Duodenal mucosa (tissue), 2 donors: ENCODE results near the gene HTT.
"Not testable (repeated sequence)": the region's sequence is repeated elsewhere in the genome, so short reads cannot be mapped to it uniquely, and the experiment has no call there.

Source experiments
- H3K27ac ChIP-seq: one replicate; pipeline ENCODE4 v1.7.0; 2013; ENCODE audit warnings: low read depth, low read length
- H3K27me3 ChIP-seq, 2 donors: one replicate each; pipeline ENCODE4 v1.7.0; 2013; ENCODE audit warnings: low read length in 2 of 2, control low read depth in 1 of 2; ENCODE audit not compliant: insufficient read depth in 2 of 2, control insufficient read depth in 1 of 2
- H3K36me3 ChIP-seq, 2 donors: one replicate each; pipeline ENCODE4 v1.7.0; 2013; ENCODE audit warnings: low read length in 2 of 2, control low read depth in 1 of 2; ENCODE audit not compliant: insufficient read depth in 2 of 2, control insufficient read depth in 1 of 2
- H3K4me1 ChIP-seq, 2 donors: one replicate each; pipeline ENCODE4 v1.7.0; 2013; ENCODE audit warnings: low read length in 2 of 2, control low read depth in 1 of 2; ENCODE audit not compliant: insufficient read depth in 2 of 2, control insufficient read depth in 1 of 2
- H3K4me3 ChIP-seq, 2 donors: one replicate each; pipeline ENCODE4 v1.7.0; 2013; ENCODE audit warnings: low read length in 2 of 2, low read depth in 1 of 2
- H3K9ac ChIP-seq, 2 donors: one replicate each; pipeline ENCODE4 v1.7.0; 2013; ENCODE audit warnings: low read length in 2 of 2, low read depth in 1 of 2
- H3K9me3 ChIP-seq, 2 donors: one replicate each; pipeline ENCODE4 v1.7.0; 2013; ENCODE audit warnings: low read length in 2 of 2, control low read depth in 1 of 2; ENCODE audit not compliant: control insufficient read depth in 1 of 2

Gene HTT

GRCh38 chr4:3130826-3131225, 56.3 kb downstream of the HTT start:
- no peak overlapping the region for H3K9ac ChIP-seq
- H3K36me3 ChIP-seq: peaks cover 49 to 78% of the 10 kb centered on the region in 2 donors
- H3K9me3 ChIP-seq: no peaks in the 10 kb centered on the region

GRCh38 chr4:3134201-3134600, 59.7 kb downstream of the HTT start:
- Histone ChIP-seq H3K27me3 (no peaks in the 10 kb centered on the region), H3K4me3 (no peak overlapping the region), H3K36me3 (peaks cover 42 to 66% of the 10 kb centered on the region in 2 donors), H3K27ac (no peak overlapping the region), H3K4me1 (no peaks in the 10 kb centered on the region), H3K9ac (no peak overlapping the region), H3K9me3 (no peaks in the 10 kb centered on the region)

More at GRCh38 chr4:3130826-3131225, 56.3 kb downstream of the HTT start:
- H3K27ac ChIP-seq: no peak overlapping the region
- no peaks in the 10 kb centered on the region for H3K27me3 ChIP-seq
- no peak overlapping the region for H3K4me3 ChIP-seq
- no peaks in the 10 kb centered on the region for H3K4me1 ChIP-seq

GRCh38 chr4:3135155-3136011, 60.9 kb downstream of the HTT start:
- Histone ChIP-seq H3K36me3 (peaks cover 44 to 67% of the 10 kb centered on the region in 2 donors), H3K27me3 (no peaks in the 10 kb centered on the region), H3K9me3 (no peaks in the 10 kb centered on the region), H3K4me3 (no peak overlapping the region), H3K4me1 (no peaks in the 10 kb centered on the region), H3K9ac (no peak overlapping the region), H3K27ac (no peak overlapping the region)

- H3K4me1 ChIP-seq: no peaks in the 10 kb centered on the region
- H3K27ac ChIP-seq: no peak overlapping the region
- peaks cover 39 to 63% of the 10 kb centered on the region in 2 donors for H3K36me3 ChIP-seq
- no peak overlapping the region for H3K4me3 ChIP-seq
- H3K9ac ChIP-seq: no peak overlapping the region
- no peaks in the 10 kb centered on the region for H3K27me3 ChIP-seq
- no peaks in the 10 kb centered on the region for H3K9me3 ChIP-seq
Observed at GRCh38 chr4:3136454-3136853, 62.0 kb downstream of the HTT start.

- no peak overlapping the region for H3K27ac ChIP-seq
- no peaks in the 10 kb centered on the region for H3K4me1 ChIP-seq
- H3K9me3 ChIP-seq: no peaks in the 10 kb centered on the region
- no peak overlapping the region for H3K4me3 ChIP-seq
- no peak overlapping the region for H3K9ac ChIP-seq
- peaks cover 27 to 52% of the 10 kb centered on the region in 2 donors for H3K36me3 ChIP-seq
- H3K27me3 ChIP-seq: no peaks in the 10 kb centered on the region
Observed at GRCh38 chr4:3137908-3138307, 63.4 kb downstream of the HTT start.

GRCh38 chr4:3145234-3145924, 70.9 kb downstream of the HTT start:
- Histone ChIP-seq H3K27me3 (no peaks in the 10 kb centered on the region), H3K27ac (no peak overlapping the region), H3K4me1 (no peaks in the 10 kb centered on the region), H3K9ac (no peak overlapping the region), H3K9me3 (no peaks in the 10 kb centered on the region), H3K4me3 (no peak overlapping the region), H3K36me3 (peaks cover 44 to 56% of the 10 kb centered on the region in 2 donors)

GRCh38 chr4:3148926-3149325, 74.4 kb downstream of the HTT start:
- H3K4me3 ChIP-seq: no peak overlapping the region
- H3K9me3 ChIP-seq: no peaks in the 10 kb centered on the region
- H3K27me3 ChIP-seq: no peaks in the 10 kb centered on the region
- no peak overlapping the region for H3K9ac ChIP-seq
- H3K36me3 ChIP-seq: peaks cover 55 to 74% of the 10 kb centered on the region in 2 donors
- no peak overlapping the region for H3K27ac ChIP-seq
- no peaks in the 10 kb centered on the region for H3K4me1 ChIP-seq

- peaks cover 50 to 82% of the 10 kb centered on the region in 2 donors for H3K36me3 ChIP-seq
- not testable (repeated sequence) for H3K4me3 ChIP-seq, H3K9me3 ChIP-seq
Observed at GRCh38 chr4:3151238-3151637, 76.8 kb downstream of the HTT start.

GRCh38 chr4:3157366-3157765, 82.9 kb downstream of the HTT start:
- Histone ChIP-seq H3K4me1 (no peaks in the 10 kb centered on the region), H3K9ac (no peak overlapping the region), H3K27ac (no peak overlapping the region), H3K36me3 (peaks cover 21 to 72% of the 10 kb centered on the region in 2 donors), H3K4me3 (no peak overlapping the region), H3K9me3 (no peaks in the 10 kb centered on the region), H3K27me3 (no peaks in the 10 kb centered on the region)

More at GRCh38 chr4:3151238-3151637, 76.8 kb downstream of the HTT start:
- not testable (repeated sequence) for H3K27me3 ChIP-seq, H3K4me1 ChIP-seq, H3K27ac ChIP-seq, H3K9ac ChIP-seq

- Histone ChIP-seq H3K9me3 (no peaks in the 10 kb centered on the region), H3K4me3 (no peak overlapping the region), H3K4me1 (no peaks in the 10 kb centered on the region), H3K27me3 (no peaks in the 10 kb centered on the region), H3K9ac (no peak overlapping the region), H3K27ac (no peak overlapping the region), H3K36me3 (peaks cover 13 to 60% of the 10 kb centered on the region in 2 donors)
Observed at GRCh38 chr4:3158841-3159240, 84.4 kb downstream of the HTT start.
